ENCODE measurements around the gene MCOLN1. TPM values are rescaled to one million over a fixed set of nuclear protein-coding genes. Genes with fewer than 3 reads are reported as not detected.

The MCOLN1 gene
- total and polyA plus RNA-seq, 2 of the 8 experiments (the other 6 are each of a cell fraction or from before 2014, with no cell fraction given) = 19.1 to 40.0 TPM

- TF ChIP-seq TEAD4 (IDR thresholded peaks at IDR 0.05; ENCODE audit: low read depth, low read length) (no peak), SIX5 (IDR thresholded peaks at IDR 0.05; ENCODE audit: low read depth, low read length) (no peak), JUN (IDR thresholded peaks at IDR 0.05; ENCODE audit: low read depth, low read length) (no peak), SUZ12 (IDR thresholded peaks at IDR 0.05; ENCODE audit: low read length) (no peak), GTF2F1 (IDR thresholded peaks at IDR 0.05; ENCODE audit: borderline replicate concordance, low read depth, low read length) (no peak), CTBP2 (IDR thresholded peaks at IDR 0.05; ENCODE audit: borderline replicate concordance, insufficient read depth, insufficient read length, low read length) (no peak), BRCA1 (IDR thresholded peaks at IDR 0.05; ENCODE audit: low read depth, low read length) (no peak)
- TF ChIP-seq, protein P1, sequence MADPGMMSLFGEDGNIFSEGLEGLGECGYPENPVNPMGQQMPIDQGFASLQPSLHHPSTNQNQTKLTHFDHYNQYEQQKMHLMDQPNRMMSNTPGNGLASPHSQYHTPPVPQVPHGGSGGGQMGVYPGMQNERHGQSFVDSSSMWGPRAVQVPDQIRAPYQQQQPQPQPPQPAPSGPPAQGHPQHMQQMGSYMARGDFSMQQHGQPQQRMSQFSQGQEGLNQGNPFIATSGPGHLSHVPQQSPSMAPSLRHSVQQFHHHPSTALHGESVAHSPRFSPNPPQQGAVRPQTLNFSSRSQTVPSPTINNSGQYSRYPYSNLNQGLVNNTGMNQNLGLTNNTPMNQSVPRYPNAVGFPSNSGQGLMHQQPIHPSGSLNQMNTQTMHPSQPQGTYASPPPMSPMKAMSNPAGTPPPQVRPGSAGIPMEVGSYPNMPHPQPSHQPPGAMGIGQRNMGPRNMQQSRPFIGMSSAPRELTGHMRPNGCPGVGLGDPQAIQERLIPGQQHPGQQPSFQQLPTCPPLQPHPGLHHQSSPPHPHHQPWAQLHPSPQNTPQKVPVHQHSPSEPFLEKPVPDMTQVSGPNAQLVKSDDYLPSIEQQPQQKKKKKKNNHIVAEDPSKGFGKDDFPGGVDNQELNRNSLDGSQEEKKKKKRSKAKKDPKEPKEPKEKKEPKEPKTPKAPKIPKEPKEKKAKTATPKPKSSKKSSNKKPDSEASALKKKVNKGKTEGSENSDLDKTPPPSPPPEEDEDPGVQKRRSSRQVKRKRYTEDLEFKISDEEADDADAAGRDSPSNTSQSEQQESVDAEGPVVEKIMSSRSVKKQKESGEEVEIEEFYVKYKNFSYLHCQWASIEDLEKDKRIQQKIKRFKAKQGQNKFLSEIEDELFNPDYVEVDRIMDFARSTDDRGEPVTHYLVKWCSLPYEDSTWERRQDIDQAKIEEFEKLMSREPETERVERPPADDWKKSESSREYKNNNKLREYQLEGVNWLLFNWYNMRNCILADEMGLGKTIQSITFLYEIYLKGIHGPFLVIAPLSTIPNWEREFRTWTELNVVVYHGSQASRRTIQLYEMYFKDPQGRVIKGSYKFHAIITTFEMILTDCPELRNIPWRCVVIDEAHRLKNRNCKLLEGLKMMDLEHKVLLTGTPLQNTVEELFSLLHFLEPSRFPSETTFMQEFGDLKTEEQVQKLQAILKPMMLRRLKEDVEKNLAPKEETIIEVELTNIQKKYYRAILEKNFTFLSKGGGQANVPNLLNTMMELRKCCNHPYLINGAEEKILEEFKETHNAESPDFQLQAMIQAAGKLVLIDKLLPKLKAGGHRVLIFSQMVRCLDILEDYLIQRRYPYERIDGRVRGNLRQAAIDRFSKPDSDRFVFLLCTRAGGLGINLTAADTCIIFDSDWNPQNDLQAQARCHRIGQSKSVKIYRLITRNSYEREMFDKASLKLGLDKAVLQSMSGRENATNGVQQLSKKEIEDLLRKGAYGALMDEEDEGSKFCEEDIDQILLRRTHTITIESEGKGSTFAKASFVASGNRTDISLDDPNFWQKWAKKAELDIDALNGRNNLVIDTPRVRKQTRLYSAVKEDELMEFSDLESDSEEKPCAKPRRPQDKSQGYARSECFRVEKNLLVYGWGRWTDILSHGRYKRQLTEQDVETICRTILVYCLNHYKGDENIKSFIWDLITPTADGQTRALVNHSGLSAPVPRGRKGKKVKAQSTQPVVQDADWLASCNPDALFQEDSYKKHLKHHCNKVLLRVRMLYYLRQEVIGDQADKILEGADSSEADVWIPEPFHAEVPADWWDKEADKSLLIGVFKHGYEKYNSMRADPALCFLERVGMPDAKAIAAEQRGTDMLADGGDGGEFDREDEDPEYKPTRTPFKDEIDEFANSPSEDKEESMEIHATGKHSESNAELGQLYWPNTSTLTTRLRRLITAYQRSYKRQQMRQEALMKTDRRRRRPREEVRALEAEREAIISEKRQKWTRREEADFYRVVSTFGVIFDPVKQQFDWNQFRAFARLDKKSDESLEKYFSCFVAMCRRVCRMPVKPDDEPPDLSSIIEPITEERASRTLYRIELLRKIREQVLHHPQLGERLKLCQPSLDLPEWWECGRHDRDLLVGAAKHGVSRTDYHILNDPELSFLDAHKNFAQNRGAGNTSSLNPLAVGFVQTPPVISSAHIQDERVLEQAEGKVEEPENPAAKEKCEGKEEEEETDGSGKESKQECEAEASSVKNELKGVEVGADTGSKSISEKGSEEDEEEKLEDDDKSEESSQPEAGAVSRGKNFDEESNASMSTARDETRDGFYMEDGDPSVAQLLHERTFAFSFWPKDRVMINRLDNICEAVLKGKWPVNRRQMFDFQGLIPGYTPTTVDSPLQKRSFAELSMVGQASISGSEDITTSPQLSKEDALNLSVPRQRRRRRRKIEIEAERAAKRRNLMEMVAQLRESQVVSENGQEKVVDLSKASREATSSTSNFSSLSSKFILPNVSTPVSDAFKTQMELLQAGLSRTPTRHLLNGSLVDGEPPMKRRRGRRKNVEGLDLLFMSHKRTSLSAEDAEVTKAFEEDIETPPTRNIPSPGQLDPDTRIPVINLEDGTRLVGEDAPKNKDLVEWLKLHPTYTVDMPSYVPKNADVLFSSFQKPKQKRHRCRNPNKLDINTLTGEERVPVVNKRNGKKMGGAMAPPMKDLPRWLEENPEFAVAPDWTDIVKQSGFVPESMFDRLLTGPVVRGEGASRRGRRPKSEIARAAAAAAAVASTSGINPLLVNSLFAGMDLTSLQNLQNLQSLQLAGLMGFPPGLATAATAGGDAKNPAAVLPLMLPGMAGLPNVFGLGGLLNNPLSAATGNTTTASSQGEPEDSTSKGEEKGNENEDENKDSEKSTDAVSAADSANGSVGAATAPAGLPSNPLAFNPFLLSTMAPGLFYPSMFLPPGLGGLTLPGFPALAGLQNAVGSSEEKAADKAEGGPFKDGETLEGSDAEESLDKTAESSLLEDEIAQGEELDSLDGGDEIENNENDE (IDR thresholded peaks at IDR 0.05; ENCODE audit: insufficient replicate concordance, low read length) = no peak
Observed at GRCh38 chr19:7527516-7528191, 5.2 kb downstream of the MCOLN1 start (continued).
